HG03064 (cell line): ENCODE measurements around the gene CRYGD.
"Not testable (repeated sequence)": the region's sequence is repeated elsewhere in the genome, so short reads cannot be mapped to it uniquely, and the experiment has no call there.

Experiments used
- ATAC-seq: cut with Tn5 transposase; IDR thresholded peaks from one replicate; pipeline ENCODE4 v1.9.1; 2021; ENCODE audit warnings: low read depth; ENCODE audit not compliant: unreplicated experiment

CRYGD gene

DNA sequence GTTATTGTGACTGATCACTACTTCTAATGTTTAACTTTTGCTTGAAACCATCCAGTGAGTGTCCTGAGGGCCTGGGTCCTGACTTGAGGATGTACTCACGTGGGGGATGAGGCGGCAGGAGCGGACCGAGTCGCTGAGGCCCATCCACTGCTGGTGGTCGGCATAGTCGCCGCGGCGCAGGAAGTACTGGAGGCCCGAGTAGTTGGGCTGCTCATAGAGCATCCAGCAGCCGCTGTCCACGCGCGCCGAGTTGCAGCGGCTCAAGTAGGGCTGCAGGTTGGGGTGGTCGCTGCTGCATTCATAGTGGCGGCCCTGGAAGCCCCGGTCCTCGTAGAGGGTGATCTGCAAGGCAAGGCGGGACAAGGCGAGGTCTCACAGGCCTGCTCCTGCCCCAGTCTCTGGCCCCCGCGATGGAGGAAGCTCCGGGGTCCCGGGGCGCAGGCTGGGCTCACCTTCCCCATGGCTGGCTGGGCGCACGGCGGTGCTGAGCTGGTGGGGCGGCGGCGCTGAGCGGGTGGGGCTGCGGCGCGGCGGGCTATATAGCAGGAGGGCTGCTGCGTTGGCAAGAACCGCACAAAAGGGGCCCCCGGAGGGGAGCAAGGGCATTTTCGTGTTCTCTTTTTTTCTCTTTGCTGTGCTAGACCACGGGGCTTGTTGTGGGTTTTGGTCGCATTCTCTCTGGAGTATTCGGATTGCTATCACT lies at the start of gene CRYGD:
Gene CRYGD, minus strand, starts transcription at position 512 of the 703 bp plus-strand sequence. Its CDS starts 51 bp downstream, at position 461.
- not testable (repeated sequence) for ATAC-seq

DNA sequence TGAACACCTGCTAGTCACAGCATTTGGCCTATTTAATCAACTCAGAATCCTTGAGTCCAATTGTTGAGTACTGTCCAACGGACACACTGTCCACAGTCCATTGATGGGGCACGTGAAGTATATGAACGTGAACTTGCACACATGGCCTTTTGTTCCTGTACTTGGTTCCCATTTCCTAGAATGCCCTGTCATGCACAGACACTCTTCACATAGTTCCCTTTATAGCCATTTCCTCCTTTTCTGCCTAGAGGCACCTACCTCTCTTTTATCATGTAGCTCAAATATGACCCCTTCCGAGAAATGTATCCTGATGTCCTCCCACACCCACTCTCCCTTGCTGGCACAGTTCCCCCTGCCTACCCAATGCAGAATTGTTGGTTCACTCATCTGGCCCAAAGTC lies 47.8 kb upstream of the CRYGD start:
- ATAC-seq = no peak

DNA sequence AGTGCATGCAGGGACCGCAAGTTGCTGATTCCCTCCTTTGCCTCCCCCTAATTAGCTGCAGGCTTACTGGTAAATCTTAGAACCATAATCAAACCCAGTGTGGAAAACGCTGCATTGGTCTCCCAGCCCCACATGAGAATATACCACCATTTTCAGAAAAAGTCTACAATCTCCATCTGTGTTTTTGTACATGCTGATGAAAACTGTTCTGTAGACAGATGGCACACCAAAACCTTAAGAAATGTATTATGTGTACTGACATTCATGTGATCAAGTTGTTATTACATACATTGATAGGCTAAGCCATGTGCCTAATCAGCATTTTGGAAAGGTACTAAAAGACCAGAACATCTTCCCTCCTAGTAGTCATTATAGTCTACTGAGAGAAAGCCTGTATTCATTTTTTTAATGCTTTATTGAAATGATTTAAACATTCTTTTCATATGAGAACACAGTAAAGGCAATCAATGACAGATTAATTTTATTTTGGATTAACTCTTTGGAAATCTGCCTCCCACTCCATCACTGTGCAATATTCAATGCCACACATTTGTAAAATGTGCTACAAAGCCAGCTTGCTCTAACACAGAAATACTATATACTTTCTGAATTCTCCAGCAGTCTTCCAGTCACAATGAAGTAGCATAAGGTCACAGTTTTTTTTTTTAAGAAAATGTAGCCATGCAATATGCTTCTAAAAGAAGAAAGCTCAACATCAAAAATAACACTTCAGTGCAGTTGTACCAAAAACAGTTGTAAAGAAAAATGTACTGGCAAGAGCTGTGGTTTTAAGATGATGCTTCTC lies 40.8 kb upstream of the CRYGD start:
- no peak for ATAC-seq

DNA sequence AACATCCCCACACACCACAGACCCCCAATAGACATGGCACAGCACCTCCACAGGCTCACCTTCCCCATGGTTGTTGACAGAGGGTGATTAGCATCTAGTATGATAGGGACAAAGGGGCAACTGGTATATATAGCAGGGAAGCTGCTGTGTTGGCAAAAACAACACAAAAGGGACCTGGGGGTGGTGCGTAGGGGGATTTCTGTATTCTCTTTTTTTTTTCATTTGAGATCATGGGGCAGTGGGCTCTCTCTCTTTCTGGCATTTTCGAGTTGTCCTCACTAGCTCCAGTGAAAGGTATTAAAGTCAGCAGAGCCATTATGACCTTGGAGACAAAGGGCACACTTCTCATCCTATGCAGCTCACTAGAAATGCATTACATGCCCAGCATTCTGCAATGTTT lies 39.2 kb upstream of the CRYGD start, which contains the start of gene CRYGA:
Gene CRYGA, minus strand, starts transcription at position 101 of the 400 bp plus-strand sequence. Its CDS starts 33 bp downstream, at position 68.
- ATAC-seq = no peak

DNA sequence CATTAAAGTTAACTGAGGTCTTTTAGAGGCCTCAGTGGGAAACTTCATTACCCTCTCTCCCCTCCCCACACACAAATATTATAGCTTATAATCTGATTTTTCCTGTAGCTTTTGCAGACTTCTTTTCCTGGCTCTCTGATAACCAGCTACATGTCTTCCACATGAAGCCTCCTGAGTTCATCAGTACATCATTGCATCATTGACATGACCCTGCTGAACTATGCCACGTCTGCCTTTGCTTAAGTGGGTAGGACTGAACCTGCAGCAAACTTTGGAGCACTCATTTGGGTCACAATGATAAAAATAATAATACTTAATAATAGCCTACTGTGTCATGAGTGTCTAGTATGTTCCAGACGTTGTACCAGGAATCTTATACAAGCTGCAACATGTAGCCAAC lies 32.1 kb upstream of the CRYGD start:
- ATAC-seq = no peak

DNA sequence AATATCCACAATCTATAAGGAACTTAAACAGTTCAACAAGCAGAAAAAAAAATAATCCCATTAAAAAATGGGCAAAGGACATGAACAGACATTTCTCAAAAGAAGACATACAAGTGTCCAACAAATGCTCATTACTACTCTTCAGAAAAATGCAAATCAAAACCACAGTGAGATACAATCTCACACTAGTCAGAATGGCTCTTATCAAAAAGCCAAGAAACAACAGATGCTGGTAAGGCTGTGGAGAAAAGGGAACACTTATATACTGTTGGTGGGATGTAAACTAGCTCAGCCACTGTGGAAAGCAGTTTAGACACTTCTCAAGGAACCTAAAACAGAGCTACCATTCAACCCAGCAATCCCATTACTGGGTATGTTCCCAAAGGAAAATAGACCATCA lies 28.8 kb upstream of the CRYGD start:
- ATAC-seq = no peak

DNA sequence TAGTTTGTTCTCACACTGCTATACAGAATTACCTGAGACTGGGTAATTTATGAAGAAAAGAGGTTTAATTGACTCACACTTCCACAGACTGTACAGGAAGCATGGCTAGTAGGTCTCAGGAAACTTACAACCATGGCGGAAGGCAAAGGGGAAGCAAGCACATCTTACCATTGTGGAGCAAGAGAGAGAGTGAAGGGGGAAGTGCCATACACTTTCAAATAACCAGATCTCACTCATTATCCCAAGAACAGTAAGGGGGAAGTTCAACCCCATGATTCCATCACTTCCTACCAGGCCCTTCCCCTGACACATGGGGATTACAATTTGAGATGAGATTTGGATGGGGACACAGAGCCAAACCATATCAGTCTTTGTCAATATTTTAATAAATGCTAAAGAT lies 26.6 kb upstream of the CRYGD start:
- ATAC-seq = no peak

DNA sequence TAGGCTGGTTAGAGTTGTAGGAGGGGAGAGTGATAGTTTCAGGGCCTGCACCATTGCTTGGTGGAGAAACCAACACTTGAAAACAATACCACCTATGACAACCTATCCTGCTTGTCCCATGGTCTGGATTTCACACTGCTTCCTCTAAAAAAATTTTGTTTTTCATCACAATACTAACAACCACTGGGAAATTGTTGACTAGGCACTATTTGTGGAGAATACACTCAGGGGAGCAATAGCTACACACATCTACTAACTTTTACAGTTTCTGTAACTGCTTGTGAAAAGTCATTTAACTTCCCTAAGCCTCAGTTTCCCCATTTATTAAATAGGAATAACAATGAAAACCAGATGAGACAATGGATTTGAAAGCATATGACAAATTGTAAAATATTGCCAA lies 25.8 kb upstream of the CRYGD start:
- ATAC-seq = no peak

DNA sequence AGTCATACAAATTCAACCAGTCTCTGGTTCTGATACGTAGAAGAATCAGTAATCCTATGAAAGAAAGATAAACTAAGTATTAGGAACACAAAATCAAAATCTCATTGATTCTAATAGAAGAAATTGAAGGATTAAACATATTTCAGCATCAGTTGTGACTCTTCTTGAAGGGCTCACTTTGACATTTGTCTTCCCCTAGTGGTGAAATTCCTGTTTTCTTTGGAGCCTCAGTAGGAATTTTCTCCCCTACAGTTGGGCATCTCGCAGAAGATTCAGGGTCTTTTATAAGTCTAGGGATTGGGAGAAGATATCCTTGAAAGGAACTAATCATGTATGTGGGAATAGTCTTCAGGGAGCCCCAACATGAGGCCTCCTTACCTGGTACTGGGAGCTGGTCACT lies 24.5 kb upstream of the CRYGD start:
- ATAC-seq = no peak

DNA sequence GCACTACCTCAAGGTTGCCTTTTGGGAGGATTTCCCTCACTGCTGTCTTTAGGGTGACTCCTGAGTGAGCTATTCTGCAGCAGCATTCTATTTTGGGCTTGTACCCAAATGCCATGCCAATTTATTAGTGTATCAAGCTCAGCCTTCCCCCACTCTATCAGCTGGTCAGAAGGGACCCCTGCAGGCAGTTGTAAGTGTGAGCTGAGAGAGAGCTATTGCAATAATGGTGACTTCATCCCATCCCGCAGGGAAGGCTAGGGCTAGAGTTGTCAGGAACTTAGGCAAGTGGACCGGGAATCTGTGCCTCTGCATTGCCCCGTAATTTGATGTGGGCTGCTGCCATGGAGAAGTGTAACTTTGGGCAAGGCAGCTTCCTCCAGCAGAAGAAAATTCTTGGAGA lies 23.4 kb upstream of the CRYGD start:
- no peak for ATAC-seq

DNA sequence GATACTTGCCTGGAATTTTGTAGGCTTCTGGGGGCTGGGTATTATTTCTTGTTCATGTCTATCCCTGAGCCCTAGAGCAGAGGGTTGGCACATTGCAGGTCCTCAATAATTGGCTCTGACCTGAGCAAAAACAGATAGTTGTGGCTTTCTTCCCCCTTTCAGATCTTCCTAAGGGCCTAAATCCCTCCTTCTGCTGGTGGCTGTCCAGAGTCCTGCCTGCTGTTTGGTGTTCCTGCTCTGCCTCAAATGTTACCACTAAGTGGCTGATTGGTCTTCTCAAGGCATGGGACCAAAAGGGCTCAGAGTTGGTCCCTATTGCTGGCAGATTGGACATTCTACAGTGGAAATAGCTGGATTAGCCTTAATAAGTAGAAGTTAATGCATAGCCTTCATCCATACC lies 22.7 kb upstream of the CRYGD start:
- ATAC-seq = no peak

DNA sequence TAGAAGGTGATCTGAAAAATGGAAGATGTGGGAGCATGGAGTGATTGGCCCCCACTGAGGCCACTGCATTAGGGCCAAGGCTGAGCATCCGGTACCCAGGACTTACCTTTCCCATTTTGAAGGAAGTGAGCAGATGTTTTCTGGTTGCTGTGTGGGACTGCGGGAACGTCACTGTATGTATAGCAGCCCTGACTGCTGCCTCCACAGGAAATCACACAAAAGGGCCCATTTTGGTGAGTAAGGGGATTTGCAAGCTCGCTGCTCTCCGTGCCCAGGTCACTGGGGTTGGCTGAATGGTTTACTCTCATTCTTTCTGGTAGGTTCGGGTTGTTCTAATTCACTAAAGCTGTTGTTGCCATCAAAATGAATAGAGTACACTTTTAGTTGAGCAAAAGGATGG lies 21.7 kb upstream of the CRYGD start, which contains the start of gene CRYGB:
Gene CRYGB, minus strand, starts transcription at position 153 of the 400 bp plus-strand sequence. Its CDS starts 38 bp downstream, at position 115.
- no peak for ATAC-seq

DNA sequence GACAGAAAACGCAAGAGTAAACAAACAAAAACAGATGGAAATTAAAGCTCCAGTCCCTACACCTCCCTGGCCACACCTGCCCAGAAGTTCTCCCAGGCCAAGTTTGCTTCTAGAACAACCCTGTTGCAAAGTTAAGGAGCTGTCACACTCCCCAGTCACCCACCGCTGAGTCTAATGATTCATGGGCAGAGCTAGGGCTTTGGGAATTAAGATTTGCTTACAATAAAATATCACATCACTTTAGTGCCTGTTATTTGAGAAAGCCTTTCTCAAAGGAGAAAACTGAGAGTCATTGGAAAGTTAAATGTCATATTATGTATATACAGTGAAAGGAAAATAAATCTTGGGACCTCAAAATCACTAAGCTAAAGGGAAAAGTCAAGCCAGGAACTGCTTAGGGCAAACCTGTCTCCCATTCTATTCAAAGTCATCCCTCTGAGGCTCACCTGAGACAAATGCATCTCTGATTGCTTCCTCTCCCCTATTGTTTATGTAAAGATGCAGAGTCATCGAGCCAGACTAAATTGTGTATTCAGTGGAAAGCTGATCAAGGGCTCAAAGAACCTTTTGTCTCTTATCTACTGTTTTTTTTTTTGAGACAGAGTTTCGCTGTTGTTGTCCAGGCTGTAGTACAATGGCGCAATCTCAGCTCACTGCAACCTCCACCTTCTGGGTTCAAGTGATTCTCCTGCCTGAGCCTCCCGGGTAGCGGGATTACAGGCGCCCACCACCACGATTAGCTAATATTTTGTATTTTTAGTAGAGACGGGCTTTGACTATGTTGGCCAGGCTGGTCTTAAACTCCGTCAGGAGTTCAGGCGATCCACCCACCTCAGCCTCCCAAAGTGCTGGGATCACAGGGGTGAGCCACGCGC lies 18.8 kb upstream of the CRYGD start:
- ATAC-seq = no peak

DNA sequence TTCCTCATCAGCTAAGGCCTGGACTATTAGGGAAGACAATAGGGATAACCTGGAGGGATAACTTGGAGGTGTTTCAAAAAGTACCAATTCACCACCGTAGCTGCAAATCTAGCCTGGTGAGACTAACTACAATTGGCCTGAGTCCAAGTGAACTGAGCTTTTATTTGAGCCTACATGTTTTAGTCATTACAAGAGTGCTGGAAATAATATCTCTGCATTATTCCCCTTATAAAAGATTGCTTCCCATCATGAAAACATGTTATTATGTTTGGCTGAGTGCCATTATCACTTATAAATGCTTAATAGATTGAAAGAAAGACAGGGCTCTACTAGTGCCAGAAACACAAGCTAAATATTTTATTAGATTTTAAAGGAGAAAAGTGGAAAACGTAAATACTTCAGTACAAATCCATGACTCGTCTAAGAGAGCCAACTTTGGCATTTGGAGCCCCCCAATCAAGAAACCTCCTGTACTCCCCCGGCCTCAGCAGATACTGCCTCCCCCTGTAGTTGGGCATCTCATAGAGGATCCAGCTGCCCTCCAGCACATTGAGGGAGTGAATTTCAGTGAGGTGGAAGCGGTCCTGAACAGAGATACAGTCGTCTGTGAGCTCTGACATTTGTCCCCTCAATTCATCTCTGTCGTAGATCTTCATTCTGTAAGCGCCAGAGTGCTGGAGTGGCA lies 18.1 kb upstream of the CRYGD start:
- no peak for ATAC-seq

DNA sequence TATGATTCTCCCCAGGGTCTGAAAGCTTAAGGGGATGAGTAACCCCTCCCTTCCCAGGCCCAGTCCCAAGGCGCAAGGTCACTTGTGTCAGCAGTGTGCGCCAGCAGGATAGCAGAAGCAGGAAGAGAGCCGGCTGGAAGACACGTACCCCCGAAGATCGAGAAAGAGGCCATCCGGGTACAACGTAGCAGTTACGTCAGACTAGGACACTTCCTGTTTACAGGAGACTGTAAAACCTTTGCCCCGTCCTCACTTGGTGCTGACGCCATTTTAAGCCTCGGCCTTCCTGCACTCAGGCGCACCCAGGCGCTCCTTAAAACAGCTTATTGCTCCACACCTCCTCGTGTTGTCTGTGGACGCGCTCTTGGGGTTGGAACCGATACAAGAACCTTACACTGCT lies 15.1 kb upstream of the CRYGD start:
- ATAC-seq = no peak

DNA sequence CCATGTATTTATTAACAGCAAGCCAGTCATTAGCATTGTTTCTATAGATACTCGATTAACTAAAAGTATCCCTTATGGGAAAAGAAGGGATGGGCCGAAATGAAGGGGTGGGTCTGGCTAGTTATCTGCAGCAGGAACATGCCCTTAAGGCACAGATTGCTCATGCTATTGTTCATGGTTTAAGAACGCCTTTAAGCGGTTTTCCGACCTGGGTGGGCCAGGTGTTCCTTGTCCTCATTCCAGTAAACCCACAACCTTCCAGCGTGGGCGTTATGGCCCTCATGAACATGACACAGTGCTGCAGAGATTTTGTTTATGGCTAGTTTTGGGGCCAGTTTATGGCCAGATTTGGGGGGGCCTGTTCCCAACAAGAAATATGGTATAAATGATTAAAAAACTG lies 14.0 kb upstream of the CRYGD start:
- ATAC-seq = not testable (repeated sequence)

DNA sequence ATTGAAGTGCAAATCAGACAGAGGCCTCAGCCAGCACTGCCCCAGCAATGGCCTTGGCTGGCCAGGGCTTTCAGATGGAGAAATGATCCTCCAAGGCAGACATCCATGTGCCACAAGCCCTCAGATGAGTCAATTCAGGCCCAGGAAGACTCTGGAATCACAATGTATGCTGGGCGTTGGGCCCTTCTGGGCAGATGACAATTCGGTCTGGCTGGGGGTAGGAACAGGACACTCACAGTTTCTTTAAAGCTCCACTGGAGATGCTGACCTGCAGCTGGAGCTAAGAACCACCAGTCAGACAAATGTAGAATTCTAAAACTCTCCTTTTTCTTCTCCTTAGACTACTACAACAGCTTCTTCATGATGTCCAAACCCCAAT lies 12.4 kb upstream of the CRYGD start:
- ATAC-seq = no peak

DNA sequence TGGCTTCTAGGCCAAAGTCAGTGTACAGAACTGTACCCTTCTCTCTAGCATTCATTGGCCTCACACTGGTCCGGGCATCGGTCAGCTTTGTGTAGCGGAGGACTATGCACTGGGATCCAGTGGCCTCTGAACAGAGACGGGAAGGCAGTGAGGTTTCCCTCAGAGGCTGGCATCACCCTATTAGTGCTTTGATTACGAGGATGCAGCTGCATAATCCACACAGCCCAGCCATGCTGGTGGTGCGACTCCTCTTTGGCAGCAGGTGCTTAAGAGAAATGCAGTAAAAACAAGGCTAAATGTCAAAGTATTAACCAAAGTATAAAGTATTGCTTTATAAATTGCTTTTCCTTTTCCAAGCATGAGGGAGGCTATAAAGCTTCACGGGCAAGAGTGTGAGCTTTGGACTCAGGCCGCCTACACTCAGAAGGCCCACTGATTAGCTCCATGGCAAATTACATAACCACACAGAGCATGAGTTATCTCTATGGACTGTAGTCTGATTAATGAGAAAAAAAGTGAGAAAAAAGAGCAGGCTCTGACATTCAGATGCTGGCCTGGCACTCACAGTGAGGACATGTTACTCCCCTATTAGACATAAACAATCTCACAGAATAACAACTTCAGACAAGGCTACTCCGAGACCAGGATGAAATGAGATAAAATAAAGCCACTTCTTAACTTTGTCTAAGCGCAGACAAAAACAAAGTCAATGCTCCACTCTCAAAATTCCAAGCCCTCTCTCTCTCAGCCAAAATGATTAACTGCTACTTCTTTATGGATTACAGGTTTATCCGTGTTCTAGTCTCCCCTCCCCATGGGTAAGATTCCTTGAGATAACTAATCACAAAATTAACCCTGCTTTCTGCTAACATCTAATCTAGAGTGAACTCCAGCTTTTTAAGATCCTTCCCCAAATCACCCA lies 11.7 kb upstream of the CRYGD start:
- ATAC-seq = no peak

DNA sequence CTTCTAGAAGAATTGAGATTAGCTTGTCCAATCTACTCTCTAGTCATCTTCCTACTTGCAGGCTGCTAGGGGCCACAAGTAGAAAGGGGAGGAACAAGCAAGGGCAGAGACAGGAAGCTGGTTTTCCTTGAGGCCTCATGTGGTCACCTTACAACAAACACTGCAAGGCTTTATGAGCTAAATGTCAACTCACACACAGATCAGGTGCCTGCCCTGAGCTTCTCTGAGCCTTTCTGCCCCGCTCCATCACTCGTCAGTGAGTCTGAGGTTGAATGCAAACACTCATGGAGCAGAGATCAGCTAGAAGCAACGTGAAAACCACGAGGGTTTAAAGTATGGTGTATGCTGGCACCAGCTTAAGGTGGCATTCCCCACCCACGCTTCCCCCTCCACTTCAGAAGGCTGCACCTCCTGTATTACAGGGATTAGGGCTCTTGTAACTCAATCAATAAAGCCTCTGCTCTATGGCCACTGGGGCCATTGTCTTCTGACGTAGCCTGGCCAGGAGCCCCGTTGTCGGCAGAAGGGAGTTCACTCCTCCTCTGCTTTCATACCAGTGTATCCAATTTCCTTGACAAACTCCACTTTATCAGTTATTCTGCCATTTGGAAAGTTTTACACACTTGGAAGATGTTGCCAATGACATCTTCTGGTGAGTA lies 10.7 kb upstream of the CRYGD start:
- peak; percentile 69 for ATAC-seq
